GM18858 (cell line): Measurements from ENCODE around the gene DRICH1.
"Not testable (repeated sequence)": the region's sequence is repeated elsewhere in the genome, so short reads cannot be mapped to it uniquely, and the experiment has no call there.

Source experiments
- ATAC-seq: cut with Tn5 transposase; IDR thresholded peaks from one replicate; pipeline ENCODE4 v1.9.1; 2021; ENCODE audit not compliant: unreplicated experiment

Gene DRICH1

GRCh38 chr22:23651676-23652075 lies 19.6 kb upstream of the DRICH1 start:
- no peak for ATAC-seq

- ATAC-seq: no peak
Observed at GRCh38 chr22:23649071-23649501, 17.0 kb upstream of the DRICH1 start.

GRCh38 chr22:23646526-23646925 lies 14.4 kb upstream of the DRICH1 start:
- not testable (repeated sequence) for ATAC-seq

GRCh38 chr22:23640206-23640605 lies 8.1 kb upstream of the DRICH1 start:
- ATAC-seq: not testable (repeated sequence)

GRCh38 chr22:23639661-23640060 lies 7.5 kb upstream of the DRICH1 start:
- ATAC-seq: no peak

DNA sequence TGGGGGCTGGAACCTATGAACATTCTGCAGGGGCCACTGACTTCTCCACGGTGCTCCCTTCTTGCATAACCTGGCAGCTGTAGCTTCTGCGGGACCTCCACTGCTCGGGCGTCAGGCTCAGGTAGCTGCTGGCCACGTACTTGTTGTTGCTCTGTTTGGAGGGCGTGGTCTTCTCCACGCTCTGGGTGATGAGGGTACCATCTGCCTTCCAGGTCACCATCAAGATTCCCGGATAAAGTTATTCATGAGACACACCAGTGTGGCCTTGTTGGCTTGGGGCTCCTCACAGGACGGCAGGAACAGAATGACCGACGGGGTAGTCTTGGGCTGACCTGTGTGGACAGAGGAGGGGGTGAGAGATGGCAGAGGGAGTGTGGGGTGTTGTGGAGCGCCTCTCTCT lies 6.5 kb upstream of the DRICH1 start:
- ATAC-seq: no peak

DNA sequence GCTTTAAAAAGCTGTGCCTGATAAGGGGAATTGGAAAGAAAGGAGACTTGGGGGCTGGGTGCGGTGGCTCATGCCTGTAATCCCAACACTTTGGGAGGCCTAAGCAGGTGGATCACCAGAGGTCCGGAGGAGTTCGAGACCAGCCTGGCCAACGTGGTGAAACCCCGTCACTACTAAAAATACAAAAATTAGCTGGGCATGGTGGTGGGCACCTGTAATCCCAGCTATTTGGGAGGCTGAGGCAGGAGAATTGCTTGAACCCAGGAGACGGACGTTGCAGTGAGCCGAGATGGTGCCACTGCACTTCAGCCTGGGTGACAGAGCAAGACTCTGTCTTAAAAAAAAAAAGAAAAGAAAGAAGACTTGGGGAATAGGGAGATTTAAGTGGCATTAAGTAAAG lies 3.2 kb upstream of the DRICH1 start:
- not testable (repeated sequence) for ATAC-seq

GRCh38 chr22:23628056-23628743 lies 3.9 kb downstream of the DRICH1 start:
- not testable (repeated sequence) for ATAC-seq

- ATAC-seq: not testable (repeated sequence)
Observed at GRCh38 chr22:23627401-23628055, 4.6 kb downstream of the DRICH1 start.

DNA sequence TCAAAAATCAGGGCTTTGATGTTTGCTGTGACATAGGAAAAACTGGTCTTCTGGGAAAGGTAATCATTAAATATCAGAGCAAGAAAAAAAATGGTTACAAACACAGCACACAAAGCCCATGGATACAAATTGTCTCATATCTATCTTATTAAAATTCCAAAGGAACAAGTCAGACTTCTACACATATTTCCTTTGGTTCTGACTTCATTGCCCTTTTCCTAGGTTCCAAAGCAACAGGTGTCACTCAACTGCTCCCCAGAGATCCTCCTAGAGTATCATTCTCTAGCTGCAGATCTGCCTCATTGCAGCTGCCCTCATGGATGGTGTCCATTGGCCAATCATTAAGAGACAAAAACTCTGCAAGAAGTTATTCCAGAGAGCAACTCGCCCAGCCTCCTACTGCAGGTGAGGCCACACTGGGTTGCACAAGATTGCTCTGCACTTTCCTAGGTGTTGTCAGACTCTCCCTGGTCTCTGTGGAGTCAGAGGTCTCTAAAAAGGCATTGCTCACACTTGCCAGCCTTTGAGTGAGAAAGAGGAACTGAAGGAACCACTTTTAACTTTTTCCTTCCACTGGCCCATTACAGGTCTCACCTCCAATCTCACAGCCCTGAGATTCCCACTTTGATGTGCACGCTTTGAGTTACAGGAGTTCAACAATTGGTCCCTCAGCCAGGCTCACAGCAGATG lies 5.7 kb downstream of the DRICH1 start:
- ATAC-seq: no peak

GRCh38 chr22:23622634-23623033 lies 9.5 kb downstream of the DRICH1 start:
- no peak for ATAC-seq

- ATAC-seq: not testable (repeated sequence)
Observed at GRCh38 chr22:23621916-23622315, 10.2 kb downstream of the DRICH1 start.

GRCh38 chr22:23621082-23621780 lies 10.9 kb downstream of the DRICH1 start:
- no peak for ATAC-seq

- no peak for ATAC-seq
Observed at GRCh38 chr22:23613193-23613972, 18.7 kb downstream of the DRICH1 start.

- no peak for ATAC-seq
Observed at GRCh38 chr22:23609983-23610781, 21.9 kb downstream of the DRICH1 start.

GRCh38 chr22:23608583-23608982 lies 23.5 kb downstream of the DRICH1 start:
- no peak for ATAC-seq

DNA sequence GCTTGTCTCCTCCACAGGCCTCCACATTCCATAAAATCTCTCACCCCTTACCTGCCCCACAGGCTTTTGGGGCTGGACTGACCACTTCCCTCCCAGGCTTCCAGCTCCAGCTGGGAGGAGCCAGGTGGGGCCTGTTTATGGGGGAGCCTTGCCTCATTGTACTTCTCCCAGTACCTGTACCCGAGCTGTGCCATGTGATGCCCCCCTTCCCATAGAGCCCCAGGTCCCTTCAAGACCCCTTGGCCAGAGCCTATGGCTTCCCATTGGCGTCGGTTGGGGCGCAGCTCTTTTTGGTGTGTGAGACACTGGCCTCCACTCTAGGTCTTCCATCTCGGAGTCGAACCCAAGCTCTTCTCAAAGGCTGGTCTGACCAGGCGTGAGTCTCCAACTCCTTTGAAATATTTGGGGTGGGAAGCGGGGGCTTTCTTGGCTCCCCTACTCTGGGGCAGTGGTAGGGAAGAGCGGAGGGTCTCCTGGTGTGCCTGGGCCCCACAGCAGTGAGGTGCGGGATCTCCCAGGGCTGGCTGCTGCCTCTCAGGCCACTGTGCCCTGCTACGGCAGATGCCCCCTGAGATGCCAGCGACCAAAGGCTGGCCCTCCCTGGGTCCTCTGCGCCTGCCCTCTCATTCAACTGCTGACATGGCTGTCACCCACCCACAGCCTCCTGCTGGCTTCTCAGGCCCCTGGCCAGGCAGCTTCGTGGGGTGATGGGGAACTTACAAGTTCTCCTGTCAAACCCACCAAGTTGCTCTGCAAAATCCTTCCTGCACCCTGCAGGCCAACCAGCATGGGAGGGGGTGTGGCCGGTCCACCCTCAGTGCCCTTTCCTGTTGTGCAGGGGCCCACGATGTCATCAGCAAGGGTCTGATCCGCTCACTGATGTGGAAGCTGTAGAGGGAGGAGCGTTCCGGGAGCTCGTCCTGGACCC lies 25.7 kb downstream of the DRICH1 start:
- ATAC-seq: no peak

- no peak for ATAC-seq
Observed at GRCh38 chr22:23604939-23605712, 27.0 kb downstream of the DRICH1 start.
